ENCODE data around the gene SMIM5. TPM values are rescaled to one million over a fixed set of nuclear protein-coding genes. Genes with fewer than 3 reads are reported as not detected.

SMIM5 gene
- total and polyA plus RNA-seq, 2 of the 13 experiments (the other 11 are each of a cell fraction or from before 2014, with no cell fraction given): not detected

- TF ChIP-seq TERF1 (CRISPR knock-in tag; IDR thresholded peaks at IDR 0.05): no peak
- TF ChIP-seq MAFF (IDR thresholded peaks at IDR 0.05; ENCODE audit: low read depth, low read length): no peak
- TF ChIP-seq BORCS8-MEF2B (CRISPR knock-in tag; IDR thresholded peaks at IDR 0.05): no peak
- TF ChIP-seq FOXK1 (CRISPR knock-in tag; IDR thresholded peaks at IDR 0.05; ENCODE audit: borderline replicate concordance, low read depth): no peak
- 0 out of 2 replicates have a peak, but pooled peaks have one; percentile 5 for TF ChIP-seq HIVEP1 (CRISPR knock-in tag; IDR thresholded peaks at IDR 0.05)
- no peak for TF ChIP-seq ZNF510 (CRISPR knock-in tag; IDR thresholded peaks at IDR 0.05; ENCODE audit: low read depth)
- no peak for TF ChIP-seq ZNF839 (CRISPR knock-in tag; IDR thresholded peaks at IDR 0.05; ENCODE audit: borderline replicate concordance)
- 0 out of 2 replicates have a peak, but pooled peaks have one; percentile 43 for TF ChIP-seq ZNF274 (CRISPR knock-in tag; IDR thresholded peaks at IDR 0.05)
- TF ChIP-seq MTA3 (CRISPR knock-in tag; IDR thresholded peaks at IDR 0.05): no peak
- no peak for TF ChIP-seq BATF2 (CRISPR knock-in tag; IDR thresholded peaks at IDR 0.05)
- TF ChIP-seq TBP (CRISPR knock-in tag; IDR thresholded peaks at IDR 0.05): no peak
- no peak for TF ChIP-seq MNT (IDR thresholded peaks at IDR 0.05)
- no peak for TF ChIP-seq STAG1 (CRISPR knock-in tag; IDR thresholded peaks at IDR 0.05)
- TF ChIP-seq ZNF580 (CRISPR knock-in tag; IDR thresholded peaks at IDR 0.05; ENCODE audit: borderline replicate concordance, low read depth): no peak
- no peak for TF ChIP-seq U2AF1 (optimal IDR thresholded peaks at IDR 0.05; ENCODE audit: low read depth, low read length)
- peak; percentile 28; the same call in 1 of the 2 replicates for TF ChIP-seq ZNF280B (CRISPR knock-in tag; IDR thresholded peaks at IDR 0.05; ENCODE audit: borderline replicate concordance)
Measured at GRCh38 chr17:75584849-75585175, 48.4 kb upstream of the SMIM5 start (continued).

Measured in HepG2 (cell line).